OCI-LY3 (cell line): Measurements from ENCODE around the gene PRRG3.

ENCODE experiments used
- H2AFZ ChIP-seq: fragments of 200-600, 300-600 bp; shearing (Covaris generic); 2 replicates; pipeline ENCODE4 v1.6.0; 2014; ENCODE audit warnings: antibody characterized with exemption, low read depth, low read length
- H3K27ac ChIP-seq: fragments of 200-600, 300-600 bp; sonication (generic); 2 replicates; pipeline ENCODE4 v1.5.1; 2014; ENCODE audit warnings: mild to moderate bottlenecking, low read length, moderate library complexity, mixed read lengths
- H3K27me3 ChIP-seq: fragments of 200-600, 300-600 bp; sonication (generic); 2 replicates; pipeline ENCODE4 v1.6.1; 2014; ENCODE audit warnings: low read depth, low read length, mixed read lengths
- H3K36me3 ChIP-seq: fragments of 200-600, 300-600 bp; sonication (generic); replicated peaks from 2 replicates; pipeline ENCODE3; 2014; ENCODE audit warnings: low read depth, low read length, mixed read lengths
- H3K4me1 ChIP-seq: fragments of 300-600, 200-600 bp; sonication (generic); 2 replicates; pipeline ENCODE4 v1.6.1; 2014; ENCODE audit warnings: low read length, mixed read lengths
- H3K4me2 ChIP-seq: fragments of 200-600, 300-600 bp; sonication (generic); 2 replicates; pipeline ENCODE4 v1.6.1; 2014; ENCODE audit warnings: low read length, mixed read lengths
- H3K4me3 ChIP-seq: fragments of 300-600, 200-600 bp; sonication (generic); 2 replicates; pipeline ENCODE4 v1.5.1; 2014; ENCODE audit warnings: antibody characterized with exemption, mild to moderate bottlenecking, low read length, moderate library complexity
- H3K79me2 ChIP-seq: fragments of 300-600, 200-600 bp; shearing (Covaris generic); 2 replicates; pipeline ENCODE4 v1.6.1; 2014; ENCODE audit warnings: mild to moderate bottlenecking, low read length, mixed read lengths
- H3K9ac ChIP-seq: fragments of 300-600, 200-600 bp; shearing (Covaris generic); 2 replicates; pipeline ENCODE4 v1.6.0; 2014; ENCODE audit warnings: mild to moderate bottlenecking, low read length, moderate library complexity
- H3K9me3 ChIP-seq: fragments of 200-600, 300-600 bp; shearing (Covaris generic); 2 replicates; pipeline ENCODE4 v1.6.1; 2014; ENCODE audit warnings: low read length, mixed read lengths; ENCODE audit not compliant: insufficient read depth
- H4K20me1 ChIP-seq: fragments of 200-600, 300-600 bp; sonication (generic); 2 replicates; pipeline ENCODE4 v1.6.1; 2016; ENCODE audit warnings: low read length, mixed read lengths; ENCODE audit not compliant: insufficient read depth
- EZH2phosphoT487 ChIP-seq: fragments of 200-600 bp; shearing (Covaris generic); IDR thresholded peaks from 2 replicates; pipeline ENCODE4 v1.6.1; 2018; ENCODE audit warnings: antibody characterized with exemption, mixed run types, low read depth
- TF ChIP-seq, protein P1 (sequence below): fragments of 200-600, 300-600 bp; sonication (generic); IDR thresholded peaks from 2 replicates; pipeline ENCODE4 v1.5.1; 2014; ENCODE audit warnings: antibody characterized with exemption, low read length, low read depth

Gene PRRG3

DNA sequence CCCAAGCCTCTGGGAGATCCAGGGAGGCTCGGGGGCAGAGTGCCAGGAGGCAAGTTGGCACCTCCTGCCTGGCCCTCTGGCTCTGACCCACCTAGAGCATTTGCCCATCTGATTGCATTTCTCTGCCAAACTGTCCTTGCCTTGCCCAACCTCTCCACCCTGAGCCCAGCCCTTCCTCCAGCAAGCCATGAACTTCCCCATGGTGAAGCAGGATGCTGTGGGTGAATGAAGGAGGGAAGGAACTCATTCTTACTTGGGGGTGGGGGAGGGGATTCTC, 30.0 kb downstream of the PRRG3 start:
- no peak overlapping the region for H3K27ac ChIP-seq
- H3K9me3 ChIP-seq, result no peaks in the 10 kb centered on the region
- H3K4me3 ChIP-seq, result no peak overlapping the region
- no peaks in the 10 kb centered on the region for H3K79me2 ChIP-seq
- no peaks in the 10 kb centered on the region for H3K27me3 ChIP-seq
- H2AFZ ChIP-seq, result no peak overlapping the region
- H4K20me1 ChIP-seq, result no peaks in the 10 kb centered on the region
- no peaks in the 10 kb centered on the region for H3K4me1 ChIP-seq
- TF ChIP-seq, protein P1, sequence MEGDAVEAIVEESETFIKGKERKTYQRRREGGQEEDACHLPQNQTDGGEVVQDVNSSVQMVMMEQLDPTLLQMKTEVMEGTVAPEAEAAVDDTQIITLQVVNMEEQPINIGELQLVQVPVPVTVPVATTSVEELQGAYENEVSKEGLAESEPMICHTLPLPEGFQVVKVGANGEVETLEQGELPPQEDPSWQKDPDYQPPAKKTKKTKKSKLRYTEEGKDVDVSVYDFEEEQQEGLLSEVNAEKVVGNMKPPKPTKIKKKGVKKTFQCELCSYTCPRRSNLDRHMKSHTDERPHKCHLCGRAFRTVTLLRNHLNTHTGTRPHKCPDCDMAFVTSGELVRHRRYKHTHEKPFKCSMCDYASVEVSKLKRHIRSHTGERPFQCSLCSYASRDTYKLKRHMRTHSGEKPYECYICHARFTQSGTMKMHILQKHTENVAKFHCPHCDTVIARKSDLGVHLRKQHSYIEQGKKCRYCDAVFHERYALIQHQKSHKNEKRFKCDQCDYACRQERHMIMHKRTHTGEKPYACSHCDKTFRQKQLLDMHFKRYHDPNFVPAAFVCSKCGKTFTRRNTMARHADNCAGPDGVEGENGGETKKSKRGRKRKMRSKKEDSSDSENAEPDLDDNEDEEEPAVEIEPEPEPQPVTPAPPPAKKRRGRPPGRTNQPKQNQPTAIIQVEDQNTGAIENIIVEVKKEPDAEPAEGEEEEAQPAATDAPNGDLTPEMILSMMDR, result no peak
- TF ChIP-seq EZH2phosphoT487, result no peak
- no peak overlapping the region for H3K4me2 ChIP-seq
- no peak overlapping the region for H3K9ac ChIP-seq
- H3K36me3 ChIP-seq, result no peaks in the 10 kb centered on the region

DNA sequence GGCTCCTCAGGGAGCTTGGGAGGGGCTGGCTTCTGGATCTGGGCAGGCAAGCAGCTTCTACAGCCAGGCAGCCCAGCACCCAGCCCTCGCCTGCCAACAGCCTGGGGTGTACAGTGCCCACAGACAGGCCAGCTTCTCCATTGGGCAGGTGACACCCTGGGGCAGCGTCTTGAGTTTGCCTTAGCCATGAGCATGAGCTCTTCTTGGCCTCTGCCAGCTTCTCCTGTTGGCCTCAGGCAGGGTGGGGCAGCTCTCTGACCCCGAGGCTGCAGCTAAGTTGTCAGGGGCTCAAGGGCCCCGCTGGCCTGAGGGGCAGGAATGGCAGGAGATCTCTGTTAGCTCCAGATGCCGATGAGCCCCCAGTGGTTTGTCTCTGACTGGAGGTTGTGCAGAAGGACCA, 31.5 kb downstream of the PRRG3 start:
- no peaks in the 10 kb centered on the region for H3K27me3 ChIP-seq
- H3K4me3 ChIP-seq, result no peak overlapping the region
- no peaks in the 10 kb centered on the region for H3K36me3 ChIP-seq
- no peaks in the 10 kb centered on the region for H4K20me1 ChIP-seq
- no peaks in the 10 kb centered on the region for H3K79me2 ChIP-seq
- H3K9me3 ChIP-seq, result no peaks in the 10 kb centered on the region
- H3K9ac ChIP-seq, result no peak overlapping the region
- no peak overlapping the region for H3K27ac ChIP-seq
- no peak overlapping the region for H3K4me2 ChIP-seq
- H2AFZ ChIP-seq, result no peak overlapping the region
- TF ChIP-seq, protein P1, result no peak
- no peak for TF ChIP-seq EZH2phosphoT487
- H3K4me1 ChIP-seq, result no peaks in the 10 kb centered on the region

DNA sequence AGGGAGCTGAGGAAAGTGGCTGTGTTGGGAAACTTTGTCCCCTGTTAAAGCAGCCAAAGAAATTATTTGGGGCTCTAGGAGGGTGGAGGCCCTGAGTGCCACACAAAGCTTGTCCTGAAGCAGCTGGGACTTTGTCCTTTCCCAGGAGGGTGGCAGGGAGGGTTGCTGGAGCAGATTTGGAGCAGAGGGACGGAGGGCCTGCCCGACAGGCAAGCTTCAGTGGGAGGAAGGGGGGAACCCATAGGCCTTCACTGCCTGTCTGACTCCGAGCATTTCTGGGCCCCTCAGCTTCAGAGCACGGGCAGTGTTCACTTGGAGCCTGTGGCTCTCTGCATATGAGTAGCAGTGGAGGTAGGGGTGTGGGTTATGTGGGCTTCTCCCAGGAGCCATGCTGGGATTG, 32.1 kb downstream of the PRRG3 start:
- Histone ChIP-seq H3K4me3 (no peak overlapping the region), H3K27me3 (no peaks in the 10 kb centered on the region), H2AFZ (no peak overlapping the region), H3K79me2 (no peaks in the 10 kb centered on the region), H3K9ac (no peak overlapping the region), H3K9me3 (no peaks in the 10 kb centered on the region), H3K4me2 (no peak overlapping the region), H3K36me3 (no peaks in the 10 kb centered on the region), H3K4me1 (no peaks in the 10 kb centered on the region), H3K27ac (no peak overlapping the region), H4K20me1 (no peaks in the 10 kb centered on the region)
- no peak for TF ChIP-seq EZH2phosphoT487
- TF ChIP-seq, protein P1, result no peak

DNA sequence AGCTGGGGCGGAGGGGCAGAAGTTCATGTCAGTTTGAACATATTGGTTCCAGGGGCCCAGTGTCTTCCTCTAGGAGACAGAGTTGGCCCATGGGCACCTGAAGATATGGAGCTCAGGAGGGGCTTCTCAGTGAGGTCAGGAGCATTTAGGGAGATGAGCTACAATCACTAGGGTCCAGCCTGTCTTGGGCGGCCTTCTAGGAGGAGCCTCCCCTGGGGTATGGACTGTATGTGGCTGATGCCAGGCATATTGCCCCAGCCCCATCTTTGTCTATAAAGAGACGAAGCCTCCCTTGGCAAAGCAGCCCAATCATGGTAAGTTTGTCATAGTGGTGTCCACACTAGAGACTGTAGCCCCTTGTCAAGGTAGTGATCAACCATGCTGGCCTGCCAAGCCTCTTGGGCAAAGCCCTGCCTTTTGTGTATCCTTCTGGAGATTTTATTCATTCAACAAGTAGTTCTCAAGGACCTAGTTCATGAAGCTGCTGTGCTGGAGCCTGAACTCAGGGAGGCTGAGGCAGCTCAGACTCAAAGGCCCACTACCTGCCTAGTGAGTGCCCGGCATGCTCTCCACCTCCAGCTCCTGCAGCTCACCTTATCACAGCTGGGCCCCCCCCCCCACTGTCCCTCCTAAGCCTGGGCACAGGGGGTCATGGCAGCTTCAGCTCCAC, 33.9 kb downstream of the PRRG3 start:
- H4K20me1 ChIP-seq, result no peaks in the 10 kb centered on the region
- TF ChIP-seq EZH2phosphoT487, result no peak
- TF ChIP-seq, protein P1, result no peak
- H3K4me2 ChIP-seq, result no peak overlapping the region
- no peaks in the 10 kb centered on the region for H3K79me2 ChIP-seq
- H3K27ac ChIP-seq, result no peak overlapping the region
- H3K9me3 ChIP-seq, result no peaks in the 10 kb centered on the region
- H3K9ac ChIP-seq, result no peak overlapping the region
- H3K4me3 ChIP-seq, result no peak overlapping the region
- H2AFZ ChIP-seq, result no peak overlapping the region
- H3K4me1 ChIP-seq, result no peaks in the 10 kb centered on the region
- no peaks in the 10 kb centered on the region for H3K36me3 ChIP-seq
- H3K27me3 ChIP-seq, result no peaks in the 10 kb centered on the region
